SK-N-SH (cell line): ENCODE data around the gene LRRC45. TPM values are rescaled to one million over a fixed set of nuclear protein-coding genes. Genes with fewer than 3 reads are reported as not detected.

Experiments used
- CTCF ChIA-PET: fragments of 300-600, 350-600 bp; formaldehyde crosslinking; extraction: SDS; loops from one replicate; lab custom pipeline; 2021; lab: Yijun Ruan, JAX
- POLR2A ChIA-PET: fragments of 350-600 bp; sonication (Branson Sonifier 250); formaldehyde crosslinking; extraction: SDS; loops from one replicate; lab custom pipeline; 2020; ENCODE audit warnings: antibody characterized with exemption, inconsistent platforms; lab: Yijun Ruan, JAX
- DNase-seq: peaks from one replicate; pipeline ENCODE4 v3.0.0; 2012
- H2AFZ ChIP-seq: fragments of 200-600 bp; sonication (generic); 2 replicates; pipeline ENCODE4 v1.8.1; 2016; ENCODE audit warnings: antibody characterized with exemption, mild to moderate bottlenecking, low read depth
- H3F3A ChIP-seq: fragments of 200-600 bp; sonication (generic); replicated peaks from 2 replicates; pipeline ENCODE3; 2016; ENCODE audit warnings: antibody characterized with exemption, mild to moderate bottlenecking; ENCODE audit not compliant: insufficient read depth
- H3K27ac ChIP-seq, 2 experiments: fragments of 200-500 bp in 1 of 2; fragments of 200-600 bp in 1 of 2; sonication (Bioruptor generic) in 1 of 2; sonication (generic), shearing (Covaris generic) in 1 of 2; 2 replicates each; pipeline versions ENCODE4 v1.5.1 to v1.6.1; 2014 to 2016; ENCODE audit warnings: low read depth in 2 of 2, inconsistent platforms in 1 of 2, low read length in 1 of 2, mild to moderate bottlenecking in 1 of 2, mixed read lengths in 1 of 2
- H3K27me3 ChIP-seq: fragments of 200-600 bp; sonication (generic), shearing (Covaris generic); 2 replicates; pipeline ENCODE4 v1.6.1; 2016; ENCODE audit warnings: mixed run types; ENCODE audit not compliant: insufficient read depth
- H3K36me3 ChIP-seq, 2 experiments: fragments of 200-500 bp in 1 of 2; fragments of 200-600 bp in 1 of 2; sonication (Bioruptor generic) in 1 of 2; sonication (generic) in 1 of 2; replicated peaks in 1 of 2; 2 replicates each; pipeline versions ENCODE3 to v1.5.1; 2014 to 2016; ENCODE audit warnings: low read length in 1 of 2, mild to moderate bottlenecking in 1 of 2; ENCODE audit not compliant: insufficient read depth in 2 of 2, control insufficient read depth in 1 of 2
- H3K4me1 ChIP-seq, 2 experiments: fragments of 200-500 bp in 1 of 2; fragments of 200-600 bp in 1 of 2; sonication (Bioruptor generic) in 1 of 2; sonication (generic), shearing (Covaris generic) in 1 of 2; 2 replicates each; pipeline versions ENCODE4 v1.5.1 to v1.6.1; 2014 to 2016; ENCODE audit warnings: low read depth in 1 of 2, low read length in 1 of 2, mixed run types in 1 of 2; ENCODE audit not compliant: insufficient read depth in 2 of 2, control insufficient read depth in 1 of 2
- H3K4me2 ChIP-seq: fragments of 200-600 bp; sonication (generic), shearing (Covaris generic); 2 replicates; pipeline ENCODE4 v1.6.1; 2017; ENCODE audit warnings: mixed run types
- H3K4me3 ChIP-seq, 2 experiments: fragments of 200-500 bp in 1 of 2; fragments of 200-600 bp in 1 of 2; sonication (Bioruptor generic) in 1 of 2; sonication (generic), shearing (Covaris generic) in 1 of 2; 2 replicates each; pipeline versions ENCODE4 v1.5.1 to v1.8.1; 2014 to 2016; ENCODE audit warnings: low read depth in 2 of 2, inconsistent platforms in 1 of 2, low read length in 1 of 2, mild to moderate bottlenecking in 1 of 2, mixed read lengths in 1 of 2, moderate library complexity in 1 of 2
- H3K79me2 ChIP-seq: fragments of 200-600 bp; sonication (generic); 2 replicates; pipeline ENCODE4 v1.8.1; 2017; ENCODE audit warnings: mild to moderate bottlenecking; ENCODE audit not compliant: insufficient read depth
- H3K9ac ChIP-seq: fragments of 200-600 bp; sonication (generic); 2 replicates; pipeline ENCODE4 v1.6.1; 2017; ENCODE audit warnings: mixed run types
- H3K9me2 ChIP-seq: fragments of 200-600 bp; sonication (generic); 2 replicates; pipeline ENCODE4 v1.6.1; 2017; ENCODE audit warnings: mixed run types
- H3K9me3 ChIP-seq: fragments of 200-600 bp; sonication (generic); 2 replicates; pipeline ENCODE4 v1.6.1; 2017; ENCODE audit warnings: mixed run types, mild to moderate bottlenecking, moderate library complexity
- H4K20me1 ChIP-seq: fragments of 200-600 bp; sonication (generic); 2 replicates; pipeline ENCODE4 v1.6.1; 2017; ENCODE audit warnings: mild to moderate bottlenecking, mixed run types; ENCODE audit not compliant: insufficient read depth
- CHD2 ChIP-seq: fragments of 150-350 bp; IDR thresholded peaks from 2 replicates; pipeline ENCODE4 v1.6.1; 2018; ENCODE audit warnings: low read length; ENCODE audit not compliant: partially characterized antibody
- ELF1 ChIP-seq: IDR thresholded peaks from 2 replicates; pipeline ENCODE4 v1.4.0; 2012
- FOSL2 ChIP-seq: IDR thresholded peaks from 2 replicates; pipeline ENCODE4 v1.4.0; 2012; ENCODE audit warnings: low read depth, mild to moderate bottlenecking, moderate library complexity, borderline replicate concordance
- GABPA ChIP-seq: IDR thresholded peaks from 2 replicates; pipeline ENCODE4 v1.4.0; 2012; ENCODE audit warnings: low read depth, mild to moderate bottlenecking
- IRF3 ChIP-seq: fragments of 150-350 bp; IDR thresholded peaks from 2 replicates; pipeline ENCODE4 v1.6.1; 2016; ENCODE audit warnings: mild to moderate bottlenecking, low read depth, low read length
- JUND ChIP-seq: IDR thresholded peaks from 2 replicates; pipeline ENCODE4 v1.4.0; 2012
- MEF2A ChIP-seq: IDR thresholded peaks from 2 replicates; pipeline ENCODE4 v1.4.0; 2012; ENCODE audit warnings: low read depth, borderline replicate concordance
- NFIC ChIP-seq: IDR thresholded peaks from 2 replicates; pipeline ENCODE4 v1.4.0; 2012; ENCODE audit warnings: borderline replicate concordance
- NRF1 ChIP-seq: IDR thresholded peaks from 2 replicates; pipeline ENCODE4 v1.6.1; 2012; ENCODE audit warnings: low read depth, mild to moderate bottlenecking, low read length
- RFX5 ChIP-seq: IDR thresholded peaks from 2 replicates; pipeline ENCODE4 v1.6.1; 2012; ENCODE audit warnings: mild to moderate bottlenecking, improper control_type of control experiment, low read length
- RXRA ChIP-seq: IDR thresholded peaks from 2 replicates; pipeline ENCODE4 v1.4.0; 2012; ENCODE audit warnings: low read depth, mild to moderate bottlenecking, borderline replicate concordance
- SIN3A ChIP-seq: IDR thresholded peaks from 2 replicates; pipeline ENCODE4 v1.6.1; 2012; ENCODE audit warnings: low read depth, mild to moderate bottlenecking, low read length, moderate library complexity, borderline replicate concordance
- TEAD4 ChIP-seq: IDR thresholded peaks from 2 replicates; pipeline ENCODE4 v1.4.0; 2012; ENCODE audit warnings: mild to moderate bottlenecking, borderline replicate concordance; ENCODE audit not compliant: insufficient read depth
- USF1 ChIP-seq: IDR thresholded peaks from 2 replicates; pipeline ENCODE4 v1.4.0; 2012; ENCODE audit warnings: low read depth, borderline replicate concordance
- YY1 ChIP-seq: IDR thresholded peaks from 2 replicates; pipeline ENCODE4 v1.4.0; 2012; ENCODE audit warnings: low read depth, mild to moderate bottlenecking
- ZBTB33 ChIP-seq: IDR thresholded peaks from 2 replicates; pipeline ENCODE4 v1.4.0; 2012; ENCODE audit warnings: low read depth, borderline replicate concordance
- WGBS: methylation state at CpG from one replicate; pipeline ENCODE4 v1.1.6; 2017; ENCODE audit warnings: low lambda C conversion rate; 5-methylcytosine and 5-hydroxymethylcytosine counted together
- polyA plus RNA-seq, 3 experiments: library from polyadenylated mRNA; depleted of rRNA; stranded (reverse); fragments of >200 nt; gene quantifications; 2 replicates each; pipeline ENCODE4 v1.2.3, GENCODE V29; 2012
- TF ChIP-seq, protein P1 (sequence below): fragments of 150-350 bp; IDR thresholded peaks from 2 replicates; pipeline ENCODE4 v1.6.1; 2017; ENCODE audit warnings: antibody characterized with exemption, low read length, low read depth, borderline replicate concordance
- TF ChIP-seq, protein P2 (sequence below): IDR thresholded peaks from 2 replicates; pipeline ENCODE4 v1.4.0; 2012; ENCODE audit warnings: low read depth

The LRRC45 gene
- polyA plus RNA-seq (2012; rRNA removed): 30.3 and 31.5 TPM in 2 replicates
- polyA plus RNA-seq (2012; cell fraction: cytosol; rRNA removed): 9.3 and 14.9 TPM in 2 replicates
- polyA plus RNA-seq (2012; cell fraction: nucleus; rRNA removed): 125 and 148 TPM in 2 replicates

DNA sequence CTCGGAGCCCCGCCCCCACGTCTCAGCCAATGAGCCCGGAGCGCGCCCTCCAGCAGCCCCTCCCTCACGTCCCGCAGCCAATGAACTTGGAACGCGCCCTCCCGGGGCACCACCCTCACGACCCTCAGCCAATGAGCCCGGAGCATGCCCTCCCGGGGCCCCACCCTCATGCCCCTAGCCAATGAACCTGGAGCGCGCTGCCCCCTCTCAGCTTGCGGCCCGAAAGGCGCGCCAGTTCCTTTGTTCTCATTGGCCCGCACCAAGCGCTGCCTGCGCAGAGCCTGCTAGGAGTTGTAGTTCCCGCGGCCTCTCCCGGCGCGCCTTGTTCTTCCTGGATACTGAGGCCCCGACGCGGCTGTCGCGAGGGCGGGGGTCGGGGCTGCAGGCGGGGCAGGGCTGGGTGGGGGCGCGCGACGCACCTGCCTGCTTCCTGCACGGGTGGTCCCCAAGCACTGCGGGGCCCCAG lies at the start of gene LRRC45:
Gene LRRC45 (plus strand): TSS at position 325 of the 466 bp plus-strand sequence. CDS start 339 bp downstream, outside the sequence.
- H3K79me2 ChIP-seq: peaks cover 35% of the 10 kb centered on the region
- H4K20me1 ChIP-seq: peaks cover 17% of the 10 kb centered on the region
- peak within 1 kb of the TSS; percentile 84 for H2AFZ ChIP-seq
- peaks cover 26% of the 10 kb centered on the region for H3F3A ChIP-seq
- peak within 1 kb of the TSS; percentile 99 for H3K4me2 ChIP-seq
- TF ChIP-seq NRF1: peak; percentile 74
- no peak; the same call in 1 of the 2 replicates for TF ChIP-seq GABPA
- TF ChIP-seq ELF1: peak; percentile 93
- TF ChIP-seq IRF3: peak; percentile 92
- no peak for TF ChIP-seq YY1
- TF ChIP-seq RFX5: peak; percentile 82
- TF ChIP-seq SIN3A: no peak
- TF ChIP-seq NFIC: no peak
- TF ChIP-seq, protein P1, sequence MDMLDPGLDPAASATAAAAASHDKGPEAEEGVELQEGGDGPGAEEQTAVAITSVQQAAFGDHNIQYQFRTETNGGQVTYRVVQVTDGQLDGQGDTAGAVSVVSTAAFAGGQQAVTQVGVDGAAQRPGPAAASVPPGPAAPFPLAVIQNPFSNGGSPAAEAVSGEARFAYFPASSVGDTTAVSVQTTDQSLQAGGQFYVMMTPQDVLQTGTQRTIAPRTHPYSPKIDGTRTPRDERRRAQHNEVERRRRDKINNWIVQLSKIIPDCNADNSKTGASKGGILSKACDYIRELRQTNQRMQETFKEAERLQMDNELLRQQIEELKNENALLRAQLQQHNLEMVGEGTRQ: no peak
- peak; percentile 95 for TF ChIP-seq CHD2
- TF ChIP-seq, all 33 proteins: peak for 5
- Histone ChIP-seq H3K27me3 (no peaks in the 10 kb centered on the region), H3K4me3 (peak within 1 kb of the TSS; percentile 88 to 92), H3K4me1 (peaks cover 18 to 36% of the 10 kb centered on the region in 2 experiments; a peak in 3 of 4 replicates), H3K9me2 (no peaks in the 10 kb centered on the region), H3K9ac (peak within 1 kb of the TSS; percentile 86), H3K9me3 (no peaks in the 10 kb centered on the region), H3K36me3 (peaks cover 7 to 18% of the 10 kb centered on the region in 2 experiments), H3K27ac (peak within 1 kb of the TSS; percentile 41 to 69)
- peak; percentile 100 for DNase-seq
- CTCF ChIA-PET: interaction anchor here (1.0 to 35.7 kb wide), 17 partner anchors 8 to 153 kb away, joined by 3 to 1216 read pairs (median 43); partner anchors contain the start of genes ARHGDIA, ASPSCR1, DCXR and FASN
- POLR2A ChIA-PET: interaction anchor here (1.0 to 4.2 kb wide), 10 partner anchors 8 to 95 kb away, joined by 3 to 41 read pairs (median 4); partner anchors contain the start of genes DCXR, FASN, MAFG and NOTUM
- WGBS: 2% methylated on average over 9 of the region's 42 CpGs

GRCh38 chr17:81973432-81973831 lies 49.7 kb upstream of the LRRC45 start:
- Histone ChIP-seq H3K4me1 (peaks cover 6 to 21% of the 10 kb centered on the region in 2 experiments; a peak in 2 of 4 replicates), H3K9me3 (peaks cover 4% of the 10 kb centered on the region; the same call in 1 of the 2 replicates), H3K79me2 (peaks cover 8% of the 10 kb centered on the region), H3K4me2 (no peak overlapping the region), H3K4me3 (no peak overlapping the region), H2AFZ (no peak overlapping the region), H4K20me1 (no peaks in the 10 kb centered on the region), H3K27ac (no peak overlapping the region), H3K9me2 (no peaks in the 10 kb centered on the region), H3F3A (peaks cover 3% of the 10 kb centered on the region), H3K36me3 (no peaks in the 10 kb centered on the region), H3K27me3 (no peaks in the 10 kb centered on the region), H3K9ac (no peak overlapping the region)
- CTCF ChIA-PET: interaction anchor here (2.3 to 14.5 kb wide), 4 partner anchors 12 to 51 kb away, joined by 23 to 1216 read pairs (median 75); partner anchors contain the start of genes CENPX, DCXR, LRRC45 and NOTUM
- POLR2A ChIA-PET: no interaction called here
- DNase-seq: no peak
- no peak for TF ChIP-seq USF1
- TF ChIP-seq, protein P2, sequence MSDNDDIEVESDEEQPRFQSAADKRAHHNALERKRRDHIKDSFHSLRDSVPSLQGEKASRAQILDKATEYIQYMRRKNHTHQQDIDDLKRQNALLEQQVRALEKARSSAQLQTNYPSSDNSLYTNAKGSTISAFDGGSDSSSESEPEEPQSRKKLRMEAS: no peak
- no peak for TF ChIP-seq MEF2A
- no peak for TF ChIP-seq RXRA
- TF ChIP-seq ZBTB33: no peak
- TF ChIP-seq, protein P1: no peak
- TF ChIP-seq NRF1: no peak
- TF ChIP-seq JUND: no peak
- no peak for TF ChIP-seq YY1
- no peak for TF ChIP-seq FOSL2
- TF ChIP-seq CHD2: no peak
- no peak for TF ChIP-seq TEAD4
- no peak for TF ChIP-seq RFX5
